ENCODE data around the gene ATP9B.
A peak's percentile ranks its signal among the peaks of the same experiment; 100 is the strongest.

The ATP9B gene

DNA sequence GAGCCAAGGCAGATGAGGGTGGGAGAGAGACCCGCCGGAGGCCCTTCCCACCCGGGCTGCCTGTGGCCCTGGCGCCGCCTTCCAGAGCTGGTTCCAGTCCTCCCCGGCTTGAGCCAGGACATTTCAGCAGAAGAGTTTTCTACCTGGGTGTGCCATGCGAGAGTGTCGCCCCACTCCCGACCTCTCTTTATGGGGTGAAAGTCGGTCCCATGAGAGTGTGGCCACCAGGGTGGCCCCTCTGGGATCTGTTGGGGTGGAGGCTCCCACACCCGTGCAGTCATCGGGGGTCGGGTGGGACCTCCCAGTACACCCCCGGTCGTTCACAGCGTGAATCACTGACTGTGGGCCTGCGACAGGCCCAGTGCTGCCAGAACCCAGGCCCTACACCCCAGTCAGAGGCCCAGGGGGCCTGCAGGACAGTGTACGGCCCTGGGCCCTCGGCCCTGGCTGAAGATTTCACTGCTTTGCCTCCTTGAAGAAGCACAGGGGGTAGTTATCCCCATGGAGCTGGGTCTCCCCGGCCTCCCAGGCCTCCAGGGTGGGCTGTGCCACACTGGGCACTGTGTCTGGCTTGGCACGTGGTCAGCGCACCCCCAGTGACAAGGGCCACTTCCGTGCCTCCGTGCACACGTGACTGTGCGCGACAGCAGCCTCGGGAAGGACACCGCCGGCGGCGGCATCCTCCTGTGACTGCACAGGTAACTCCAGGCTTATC is 332.5 kb downstream of the ATP9B start:
- ATAC-seq (ENCODE audit: low read depth) (no peak), DNase-seq (ENCODE audit: low spot score) (no peak)
- no peak overlapping the region for H3K4me3 ChIP-seq (ENCODE audit: severe bottlenecking)
- H3K27me3 ChIP-seq (ENCODE audit: insufficient read depth, poor library complexity, severe bottlenecking): no peaks in the 10 kb centered on the region
- TF ChIP-seq, protein P1, sequence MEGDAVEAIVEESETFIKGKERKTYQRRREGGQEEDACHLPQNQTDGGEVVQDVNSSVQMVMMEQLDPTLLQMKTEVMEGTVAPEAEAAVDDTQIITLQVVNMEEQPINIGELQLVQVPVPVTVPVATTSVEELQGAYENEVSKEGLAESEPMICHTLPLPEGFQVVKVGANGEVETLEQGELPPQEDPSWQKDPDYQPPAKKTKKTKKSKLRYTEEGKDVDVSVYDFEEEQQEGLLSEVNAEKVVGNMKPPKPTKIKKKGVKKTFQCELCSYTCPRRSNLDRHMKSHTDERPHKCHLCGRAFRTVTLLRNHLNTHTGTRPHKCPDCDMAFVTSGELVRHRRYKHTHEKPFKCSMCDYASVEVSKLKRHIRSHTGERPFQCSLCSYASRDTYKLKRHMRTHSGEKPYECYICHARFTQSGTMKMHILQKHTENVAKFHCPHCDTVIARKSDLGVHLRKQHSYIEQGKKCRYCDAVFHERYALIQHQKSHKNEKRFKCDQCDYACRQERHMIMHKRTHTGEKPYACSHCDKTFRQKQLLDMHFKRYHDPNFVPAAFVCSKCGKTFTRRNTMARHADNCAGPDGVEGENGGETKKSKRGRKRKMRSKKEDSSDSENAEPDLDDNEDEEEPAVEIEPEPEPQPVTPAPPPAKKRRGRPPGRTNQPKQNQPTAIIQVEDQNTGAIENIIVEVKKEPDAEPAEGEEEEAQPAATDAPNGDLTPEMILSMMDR (IDR thresholded peaks at IDR 0.05; ENCODE audit: poor library complexity, severe bottlenecking): no peak
- no peaks in the 10 kb centered on the region for H3K36me3 ChIP-seq (ENCODE audit: low read depth)
- H3K9me3 ChIP-seq (ENCODE audit: severe bottlenecking): no peaks in the 10 kb centered on the region
- H3K4me1 ChIP-seq (ENCODE audit: insufficient read depth, poor library complexity, severe bottlenecking): peaks cover 18% of the 10 kb centered on the region
- H3K27ac ChIP-seq (ENCODE audit: poor library complexity, severe bottlenecking): no peak overlapping the region

DNA sequence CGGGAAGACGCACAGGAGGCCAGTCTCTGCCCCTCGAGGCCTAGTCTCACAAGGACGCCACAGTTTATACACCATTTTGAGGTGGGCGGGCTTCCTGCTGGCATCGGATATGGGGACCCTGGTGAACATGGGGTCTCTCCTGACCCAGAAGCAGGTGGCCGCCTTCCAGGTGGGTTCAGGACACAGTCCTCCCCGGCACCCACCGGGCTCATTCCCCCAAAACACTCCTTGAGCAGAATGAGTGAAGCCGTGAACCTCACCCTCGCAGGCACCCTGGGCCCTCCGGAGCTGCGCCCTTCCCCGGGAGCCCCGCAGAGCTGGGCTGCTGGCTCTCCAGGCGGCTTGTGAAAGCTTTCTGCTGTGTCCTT is 333.0 kb downstream of the ATP9B start:
- ATAC-seq (ENCODE audit: low read depth) (no peak), DNase-seq (ENCODE audit: low spot score) (no peak)
- no peaks in the 10 kb centered on the region for H3K36me3 ChIP-seq (ENCODE audit: low read depth)
- H3K9me3 ChIP-seq (ENCODE audit: severe bottlenecking): no peaks in the 10 kb centered on the region
- no peak overlapping the region for H3K27ac ChIP-seq (ENCODE audit: poor library complexity, severe bottlenecking)
- H3K4me1 ChIP-seq (ENCODE audit: insufficient read depth, poor library complexity, severe bottlenecking): peaks cover 18% of the 10 kb centered on the region
- TF ChIP-seq, protein P1 (IDR thresholded peaks at IDR 0.05; ENCODE audit: poor library complexity, severe bottlenecking): no peak
- no peaks in the 10 kb centered on the region for H3K27me3 ChIP-seq (ENCODE audit: insufficient read depth, poor library complexity, severe bottlenecking)
- H3K4me3 ChIP-seq (ENCODE audit: severe bottlenecking): no peak overlapping the region

DNA sequence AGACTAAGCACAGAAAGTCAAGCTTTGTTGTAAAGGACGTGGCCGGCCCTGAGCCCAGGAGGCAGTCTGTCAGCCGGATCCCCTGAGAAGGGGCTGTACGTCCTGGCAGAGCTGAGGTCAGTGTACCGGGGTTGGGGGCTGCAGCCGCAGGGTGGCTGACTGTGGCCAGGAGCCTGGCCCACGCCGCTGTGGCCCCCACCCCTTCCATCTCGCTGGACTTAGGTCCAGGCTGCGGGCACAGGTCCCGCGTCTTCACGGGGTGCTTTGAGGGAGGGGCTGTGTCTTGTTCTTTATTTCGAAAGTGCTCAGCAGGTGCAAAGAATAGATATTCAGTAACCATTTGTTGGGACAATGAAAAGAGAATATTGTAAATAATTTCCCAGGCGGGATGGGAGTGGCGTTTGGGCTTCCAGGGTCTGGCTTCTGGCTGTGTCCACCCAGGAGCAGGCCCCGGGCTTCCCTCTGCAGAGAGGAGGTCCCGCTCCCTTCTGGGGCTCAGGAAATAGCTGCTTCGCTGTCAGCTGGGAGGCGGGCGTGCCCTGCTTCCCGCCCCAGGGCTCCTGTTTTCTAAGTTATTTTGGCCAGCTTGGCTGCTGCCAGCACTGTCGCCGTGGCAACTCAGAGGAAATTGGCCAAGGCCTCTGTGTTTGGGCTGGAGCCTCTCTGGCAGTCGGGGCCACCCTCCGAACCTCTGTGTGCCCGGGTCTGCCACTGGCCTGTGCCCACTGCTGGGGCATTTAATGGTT is 334.0 kb downstream of the ATP9B start:
- Histone ChIP-seq H3K4me3 (ENCODE audit: severe bottlenecking) (no peak overlapping the region), H3K27me3 (ENCODE audit: insufficient read depth, poor library complexity, severe bottlenecking) (no peaks in the 10 kb centered on the region), H3K36me3 (ENCODE audit: low read depth) (no peaks in the 10 kb centered on the region), H3K27ac (ENCODE audit: poor library complexity, severe bottlenecking) (peak overlapping the region; percentile 48), H3K4me1 (ENCODE audit: insufficient read depth, poor library complexity, severe bottlenecking) (peaks cover 18% of the 10 kb centered on the region), H3K9me3 (ENCODE audit: severe bottlenecking) (no peaks in the 10 kb centered on the region)
- TF ChIP-seq, protein P1 (IDR thresholded peaks at IDR 0.05; ENCODE audit: poor library complexity, severe bottlenecking): no peak
- DNase-seq (ENCODE audit: low spot score) (no peak), ATAC-seq (ENCODE audit: low read depth) (peak; percentile 70)

DNA sequence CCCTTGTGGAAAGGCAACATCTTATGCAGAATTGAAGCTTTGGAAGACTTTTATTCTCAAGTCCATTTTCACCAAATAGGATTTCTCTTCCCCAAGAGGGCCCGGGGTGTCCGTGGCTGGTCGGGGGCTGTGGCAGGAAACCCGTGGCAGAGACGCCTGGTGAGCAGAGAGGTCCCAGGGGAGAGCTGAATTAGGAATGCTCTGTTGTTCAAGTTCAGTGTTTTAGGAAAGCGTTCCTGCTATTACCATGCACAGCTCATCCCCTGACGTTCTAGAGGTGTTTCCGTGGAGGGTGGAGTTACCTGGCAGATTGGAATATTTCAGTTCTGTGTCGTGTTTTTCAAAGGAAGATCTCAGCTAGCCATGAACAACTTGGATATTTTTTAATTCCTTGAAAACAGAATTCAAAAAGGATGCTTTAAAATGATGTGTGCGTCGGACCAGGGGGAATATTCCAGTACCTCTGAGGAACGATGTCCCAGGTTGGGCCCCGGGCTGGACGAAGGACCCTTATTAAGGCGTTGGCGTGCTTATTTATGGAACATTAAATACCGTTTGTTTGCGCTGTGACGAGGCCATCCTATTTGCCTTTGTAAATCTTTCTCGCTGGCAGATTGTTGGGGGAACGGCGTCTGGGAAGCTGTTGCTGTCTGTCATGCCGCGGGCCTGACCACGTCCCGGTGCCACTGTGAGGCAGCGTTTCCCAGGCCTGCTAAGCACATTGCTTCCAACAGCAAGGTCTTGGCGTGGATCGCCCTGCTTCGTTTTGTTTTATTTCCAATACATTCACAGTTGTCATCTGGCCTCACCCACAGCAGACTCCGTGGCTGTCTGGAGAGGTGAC is 334.8 kb downstream of the ATP9B start:
- Histone ChIP-seq H3K4me1 (ENCODE audit: insufficient read depth, poor library complexity, severe bottlenecking) (peaks cover 18% of the 10 kb centered on the region), H3K36me3 (ENCODE audit: low read depth) (no peaks in the 10 kb centered on the region), H3K4me3 (ENCODE audit: severe bottlenecking) (no peak overlapping the region), H3K27me3 (ENCODE audit: insufficient read depth, poor library complexity, severe bottlenecking) (no peaks in the 10 kb centered on the region), H3K27ac (ENCODE audit: poor library complexity, severe bottlenecking) (peak overlapping the region; percentile 48), H3K9me3 (ENCODE audit: severe bottlenecking) (no peaks in the 10 kb centered on the region)
- DNase-seq (ENCODE audit: low spot score): no peak
- TF ChIP-seq, protein P1 (IDR thresholded peaks at IDR 0.05; ENCODE audit: poor library complexity, severe bottlenecking): no peak
- peak; percentile 88 for ATAC-seq (ENCODE audit: low read depth)
